IMR-90 (cell line): Measurements from ENCODE around the gene MPZ. TPM values are rescaled to one million over a fixed set of nuclear protein-coding genes. Genes with fewer than 3 reads are reported as not detected.

Experiments
- ATAC-seq: fragments of 200-7000 bp; cut with Tn5 transposase; 2 replicates; pipeline ENCODE4 v1.9.1; 2020; ENCODE audit warnings: low read depth, mild to moderate bottlenecking, moderate library complexity
- BruUV-seq: library from RNA; stranded (reverse); fragments of 400-500 nt; replicated peaks from 2 replicates; lab custom pipeline; 2021; lab: Mats Ljungman, UMichigan
- CTCF ChIA-PET: fragments of 300-600 bp; formaldehyde crosslinking; extraction: SDS; loops from one replicate; lab custom pipeline; 2021; ENCODE audit warnings: antibody characterized with exemption; lab: Yijun Ruan, JAX
- POLR2A ChIA-PET: fragments of 300-600 bp; sonication (Branson Sonifier 250); formaldehyde crosslinking; loops from one replicate; lab custom pipeline; 2022; ENCODE audit warnings: antibody characterized with exemption; ENCODE audit not compliant: unreplicated experiment; lab: Charles Lee
- DNase-seq: peaks from one replicate; pipeline ENCODE4 v3.0.0; 2013
- H2AFZ ChIP-seq: replicated peaks from 2 replicates; pipeline ENCODE3; 2013; ENCODE audit warnings: low read length, mild to moderate bottlenecking; ENCODE audit not compliant: poor library complexity
- H2AK5ac ChIP-seq: 2 replicates; pipeline ENCODE4 v1.6.1; 2013; ENCODE audit warnings: low read depth, low read length, inconsistent platforms
- H2AK9ac ChIP-seq: replicated peaks from 2 replicates; pipeline ENCODE3; 2013; ENCODE audit warnings: mild to moderate bottlenecking, low read depth, low read length, moderate library complexity; ENCODE audit not compliant: poor library complexity
- H2BK120ac ChIP-seq: 2 replicates; pipeline ENCODE4 v1.6.1; 2013; ENCODE audit warnings: low read depth, low read length, inconsistent platforms
- H2BK15ac ChIP-seq: 3 replicates; pipeline ENCODE4 v1.6.1; 2013; ENCODE audit warnings: low read depth, low read length, inconsistent platforms
- H2BK20ac ChIP-seq: 2 replicates; pipeline ENCODE4 v1.6.1; 2013; ENCODE audit warnings: low read depth, mild to moderate bottlenecking, inconsistent platforms, low read length, moderate library complexity
- H2BK5ac ChIP-seq: 2 replicates; pipeline ENCODE4 v1.6.1; 2013; ENCODE audit warnings: mild to moderate bottlenecking, low read depth, low read length, inconsistent platforms; ENCODE audit not compliant: poor library complexity, severe bottlenecking
- H3K14ac ChIP-seq: replicated peaks from 2 replicates; pipeline ENCODE4 v1.6.1; 2013; ENCODE audit warnings: low read depth, low read length, inconsistent platforms
- H3K18ac ChIP-seq: 2 replicates; pipeline ENCODE4 v1.6.1; 2013; ENCODE audit warnings: low read depth, low read length, control low read depth
- H3K23ac ChIP-seq: 2 replicates; pipeline ENCODE4 v1.6.1; 2013; ENCODE audit warnings: low read depth, low read length, inconsistent platforms
- H3K27ac ChIP-seq: 2 replicates; pipeline ENCODE4 v1.5.1; 2013; ENCODE audit warnings: mild to moderate bottlenecking, control low read depth, low read length; ENCODE audit not compliant: insufficient read depth
- H3K27me3 ChIP-seq: 2 replicates; pipeline ENCODE4 v1.6.1; 2013; ENCODE audit warnings: low read length; ENCODE audit not compliant: control insufficient read depth, insufficient read depth
- H3K36me3 ChIP-seq: 2 replicates; pipeline ENCODE4 v1.6.1; 2013; ENCODE audit warnings: low read length, mixed read lengths; ENCODE audit not compliant: control insufficient read depth, insufficient read depth
- H3K4ac ChIP-seq: 2 replicates; pipeline ENCODE4 v1.6.1; 2013; ENCODE audit warnings: low read depth, low read length, inconsistent platforms
- H3K4me1 ChIP-seq: 2 replicates; pipeline ENCODE4 v1.6.1; 2013; ENCODE audit warnings: low read length, mixed read lengths; ENCODE audit not compliant: control insufficient read depth, insufficient read depth
- H3K4me2 ChIP-seq: 2 replicates; pipeline ENCODE4 v1.6.1; 2013; ENCODE audit warnings: low read depth, mild to moderate bottlenecking, control low read depth, low read length, moderate library complexity
- H3K4me3 ChIP-seq: 2 replicates; pipeline ENCODE4 v1.5.1; 2013; ENCODE audit warnings: low read depth, mild to moderate bottlenecking, control low read depth, low read length, moderate library complexity; ENCODE audit not compliant: insufficient read depth
- H3K56ac ChIP-seq: 2 replicates; pipeline ENCODE4 v1.6.1; 2013; ENCODE audit warnings: low read length, inconsistent platforms; ENCODE audit not compliant: insufficient read depth; ENCODE audit errors: extremely low read depth
- H3K79me1 ChIP-seq, 2 experiments: 2 replicates each; pipeline ENCODE4 v1.6.1; 2013; ENCODE audit warnings: low read length in 2 of 2, inconsistent platforms in 1 of 2, low read depth in 1 of 2
- H3K9ac ChIP-seq: 2 replicates; pipeline ENCODE4 v1.6.1; 2013; ENCODE audit warnings: low read depth, low read length, control low read depth
- H3K9me1 ChIP-seq: 2 replicates; pipeline ENCODE4 v1.6.1; 2013; ENCODE audit warnings: low read length, inconsistent platforms; ENCODE audit not compliant: insufficient read depth
- H3K9me3 ChIP-seq: 2 replicates; pipeline ENCODE4 v1.6.1; 2013; ENCODE audit warnings: low read length; ENCODE audit not compliant: control insufficient read depth, insufficient read depth
- H4K20me1 ChIP-seq: 2 replicates; pipeline ENCODE4 v1.6.1; 2013; ENCODE audit warnings: low read length, inconsistent platforms; ENCODE audit not compliant: insufficient read depth
- H4K5ac ChIP-seq: 2 replicates; pipeline ENCODE4 v1.6.1; 2013; ENCODE audit warnings: mild to moderate bottlenecking, low read depth, low read length, control low read depth
- H4K8ac ChIP-seq, 2 experiments: 2 replicates each; pipeline ENCODE4 v1.6.1; 2013; ENCODE audit warnings: low read depth in 2 of 2, low read length in 2 of 2, control low read depth in 1 of 2, inconsistent platforms in 1 of 2
- H4K91ac ChIP-seq: 2 replicates; pipeline ENCODE4 v1.6.1; 2013; ENCODE audit warnings: low read depth, low read length, inconsistent platforms; ENCODE audit not compliant: insufficient read depth
- CHD1 ChIP-seq: IDR thresholded peaks from 2 replicates; pipeline ENCODE4 v1.6.1; 2012; ENCODE audit warnings: low read depth, low read length, improper control_type of control experiment
- CTCF ChIP-seq: conservative IDR thresholded peaks from 2 replicates; pipeline ENCODE4 v1.5.1; 2012; ENCODE audit warnings: mild to moderate bottlenecking, low read depth, low read length, improper control_type of control experiment
- MAFK ChIP-seq: IDR thresholded peaks from 2 replicates; pipeline ENCODE4 v1.6.1; 2012; ENCODE audit warnings: low read depth, low read length, improper control_type of control experiment
- MXI1 ChIP-seq: IDR thresholded peaks from 2 replicates; pipeline ENCODE4 v1.6.1; 2012; ENCODE audit warnings: low read depth, mild to moderate bottlenecking, low read length, moderate library complexity, borderline replicate concordance
- NFE2L2 ChIP-seq: fragments of 150-350 bp; IDR thresholded peaks from 2 replicates; pipeline ENCODE4 v1.6.1; 2016; ENCODE audit warnings: low read depth, mild to moderate bottlenecking, low read length
- POLR2A ChIP-seq: IDR thresholded peaks from 2 replicates; pipeline ENCODE4 v1.6.1; 2012; ENCODE audit warnings: mild to moderate bottlenecking, low read depth, low read length
- RCOR1 ChIP-seq: IDR thresholded peaks from 2 replicates; pipeline ENCODE4 v1.6.1; 2012; ENCODE audit warnings: mild to moderate bottlenecking, low read length, improper control_type of control experiment; ENCODE audit not compliant: insufficient replicate concordance
- USF2 ChIP-seq: fragments of 150-350 bp; IDR thresholded peaks from 2 replicates; pipeline ENCODE4 v1.6.1; 2017; ENCODE audit warnings: mild to moderate bottlenecking, antibody characterized with exemption, low read length, low read depth
- WGBS, 2 experiments: methylation state at CpG; one replicate each; pipeline versions ENCODE4 v1.1.5 to v1.1.7; 2013; ENCODE audit warnings: missing lambda C conversion rate in 2 of 2; ENCODE audit not compliant: insufficient read length in 1 of 2; ENCODE audit errors: extremely low coverage in 2 of 2; 5-methylcytosine and 5-hydroxymethylcytosine counted together
- dilution Hi-C: fragments of 300-500 bp; cut with HindIII; formaldehyde crosslinking; loops from one replicate; pipeline ENCODE4 v1.14.3; 2018; ENCODE audit warnings: low sequenced_read_pairs; ENCODE audit not compliant: unreplicated experiment
- in situ Hi-C: fragments of 300-500 bp; cut with MboI; formaldehyde crosslinking; loops from 3 replicates; pipeline ENCODE4 v1.14.3; 2019; ENCODE audit warnings: low sequenced_read_pairs, inconsistent platforms, mixed read lengths
- intact Hi-C: fragments of 100-400 bp; cut with micrococcal nuclease; formaldehyde crosslinking; loops from 2 replicates; pipeline ENCODE4 v1.10.0; 2022
- polyA plus RNA-seq, 3 experiments: library from polyadenylated mRNA; depleted of rRNA; stranded (reverse); fragments of >200 nt; gene quantifications; 2 replicates each; pipeline ENCODE4 v1.2.3, GENCODE V29; 2012; ENCODE audit warnings: low replicate concordance in 1 of 3
- total RNA-seq: library from RNA; depleted of rRNA; stranded (reverse); fragments of >200 nt; gene quantifications from 2 replicates; pipeline ENCODE4 v1.2.3, GENCODE V29; 2012

The MPZ gene
- total and polyA plus RNA-seq, 2 of the 4 experiments (the other 2 are of a cell fraction): 0.18 to 0.96 TPM

GRCh38 chr1:161267321-161267720 is 42.4 kb downstream of the MPZ start:
- WGBS, 2 experiments: no CpG with 5 or more reads among the region's 3 CpGs
- Histone ChIP-seq H2BK15ac (no peak overlapping the region), H3K36me3 (no peaks in the 10 kb centered on the region), H3K9ac (no peak overlapping the region), H3K56ac (no peak overlapping the region), H3K4ac (no peak overlapping the region), H3K4me3 (no peak overlapping the region), H3K18ac (no peak overlapping the region), H4K5ac (no peak overlapping the region), H2AK9ac (no peak overlapping the region), H2BK20ac (no peak overlapping the region), H2AFZ (no peak overlapping the region), H3K27me3 (peaks cover 3% of the 10 kb centered on the region), H3K23ac (no peak overlapping the region), H4K8ac (no peak overlapping the region), H3K9me1 (no peaks in the 10 kb centered on the region), H3K9me3 (no peaks in the 10 kb centered on the region), H3K14ac (no peak overlapping the region), H4K20me1 (no peaks in the 10 kb centered on the region), H4K91ac (no peak overlapping the region), H3K4me1 (no peaks in the 10 kb centered on the region), H2AK5ac (no peak overlapping the region), H3K4me2 (no peak overlapping the region), H2BK120ac (no peak overlapping the region), H3K79me1 (no peaks in the 10 kb centered on the region), H3K27ac (no peak overlapping the region), H2BK5ac (no peak overlapping the region)
- in situ Hi-C loops (no loop called here), intact Hi-C loops (no loop called here), dilution Hi-C loops (no loop called here)
- TF ChIP-seq MXI1 (no peak), CTCF (no peak), USF2 (no peak), MAFK (no peak), RCOR1 (no peak), POLR2A (no peak), CHD1 (no peak), NFE2L2 (no peak)
- ATAC-seq (no peak), DNase-seq (no peak)
- CTCF ChIA-PET: no interaction called here
- BruUV-seq: no TSS peak
- POLR2A ChIA-PET: no interaction called here
